ENCODE measurements around the gene TOR1B. TPM values are rescaled to one million over a fixed set of nuclear protein-coding genes. Genes with fewer than 3 reads are reported as not detected.
"Not testable (repeated sequence)": the region's sequence is repeated elsewhere in the genome, so short reads cannot be mapped to it uniquely, and the experiment has no call there.

Gene TOR1B, protein sequence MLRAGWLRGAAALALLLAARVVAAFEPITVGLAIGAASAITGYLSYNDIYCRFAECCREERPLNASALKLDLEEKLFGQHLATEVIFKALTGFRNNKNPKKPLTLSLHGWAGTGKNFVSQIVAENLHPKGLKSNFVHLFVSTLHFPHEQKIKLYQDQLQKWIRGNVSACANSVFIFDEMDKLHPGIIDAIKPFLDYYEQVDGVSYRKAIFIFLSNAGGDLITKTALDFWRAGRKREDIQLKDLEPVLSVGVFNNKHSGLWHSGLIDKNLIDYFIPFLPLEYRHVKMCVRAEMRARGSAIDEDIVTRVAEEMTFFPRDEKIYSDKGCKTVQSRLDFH
- total RNA-seq (2014; rRNA removed; shearing (Covaris generic)) = 17.9 and 18.2 TPM in 2 replicates

DNA sequence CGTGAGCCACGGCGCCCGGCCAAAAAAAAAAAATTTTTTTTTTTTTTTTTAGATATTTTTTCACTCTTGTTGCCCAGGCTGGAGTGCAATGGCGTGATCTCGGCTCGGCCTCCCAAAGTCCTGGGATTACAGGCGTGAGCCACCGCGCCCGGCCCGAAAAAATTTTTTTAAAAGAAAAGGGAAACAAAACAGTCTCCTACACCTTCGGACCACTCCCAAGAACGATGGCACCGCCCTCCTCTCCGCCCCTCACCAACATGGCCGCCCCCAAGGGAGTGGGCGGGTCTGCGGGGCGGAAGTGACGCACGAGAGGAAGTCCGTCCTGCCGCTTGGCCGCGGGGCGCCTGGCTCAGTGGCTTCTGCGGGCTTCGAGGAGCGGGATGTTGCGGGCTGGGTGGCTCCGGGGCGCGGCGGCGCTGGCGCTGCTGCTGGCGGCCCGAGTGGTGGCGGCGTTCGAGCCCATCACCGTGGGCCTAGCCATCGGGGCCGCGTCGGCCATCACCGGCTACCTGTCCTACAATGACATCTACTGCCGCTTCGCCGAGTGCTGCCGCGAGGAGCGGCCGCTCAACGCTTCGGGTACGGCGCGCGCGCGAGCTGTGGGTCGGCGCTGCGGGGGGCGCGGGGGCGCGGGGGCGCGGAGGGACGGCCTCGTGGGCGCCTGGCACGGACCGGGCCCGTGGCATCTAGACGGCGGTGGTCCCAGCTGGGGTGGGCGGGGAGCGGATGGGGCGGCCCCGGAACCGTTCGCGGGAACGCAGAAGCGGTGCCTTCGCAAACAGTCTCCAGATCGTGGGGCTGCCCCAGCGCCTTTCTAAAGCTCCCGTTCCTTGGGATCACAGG is at the start of gene TOR1B:
Gene TOR1B, plus strand, starts transcription at position 352 of the 843 bp plus-strand sequence. Its CDS starts 29 bp downstream, at position 381.
- Histone ChIP-seq H3K36me3 (replicated peaks; ENCODE audit: control insufficient read depth, insufficient read depth, low read length) (peaks cover 3% of the 10 kb centered on the region; the same call in 1 of the 2 replicates), H3K4me3 (ENCODE audit: insufficient read depth, low read depth, low read length) (peak within 1 kb of the TSS; percentile 90), H3K27me3 (ENCODE audit: control insufficient read depth, insufficient read depth, low read length) (0 out of 2 replicates have a peak, but pooled peaks cover 2% of the 10 kb centered on the region)
- peak; percentile 96 for DNase-seq

- no peaks in the 10 kb centered on the region for H3K27me3 ChIP-seq (ENCODE audit: control insufficient read depth, insufficient read depth, low read length)
- no peaks in the 10 kb centered on the region for H3K36me3 ChIP-seq (replicated peaks; ENCODE audit: control insufficient read depth, insufficient read depth, low read length)
- DNase-seq = no peak
- H3K4me3 ChIP-seq (ENCODE audit: insufficient read depth, low read depth, low read length) = no peak overlapping the region
Measured at GRCh38 chr9:129755151-129755550, 47.8 kb upstream of the TOR1B start.

DNA sequence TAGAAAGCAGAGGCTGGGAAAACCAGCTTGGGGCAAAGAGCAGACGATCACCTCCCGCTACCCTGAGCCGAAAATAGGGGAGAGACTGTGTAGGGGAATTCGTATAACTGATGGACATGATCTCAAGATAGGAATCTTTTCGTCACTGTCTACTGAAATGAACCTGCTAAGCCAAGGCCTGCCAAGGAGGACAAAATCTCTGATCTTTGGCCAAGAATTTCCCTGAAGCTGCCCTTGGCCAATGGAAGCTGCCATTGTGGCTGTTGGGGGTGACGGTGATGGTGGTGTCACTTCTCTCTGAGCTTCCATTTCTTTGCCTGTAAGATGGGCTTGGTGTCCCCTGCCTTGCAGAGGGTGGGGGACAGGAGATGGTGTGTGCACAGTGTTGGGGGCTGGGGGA is 46.8 kb upstream of the TOR1B start:
- Histone ChIP-seq H3K4me3 (ENCODE audit: insufficient read depth, low read depth, low read length) (no peak overlapping the region), H3K27me3 (ENCODE audit: control insufficient read depth, insufficient read depth, low read length) (no peaks in the 10 kb centered on the region), H3K36me3 (replicated peaks; ENCODE audit: control insufficient read depth, insufficient read depth, low read length) (no peaks in the 10 kb centered on the region)
- DNase-seq = no peak

- no peaks in the 10 kb centered on the region for H3K27me3 ChIP-seq (ENCODE audit: control insufficient read depth, insufficient read depth, low read length)
- no peak for DNase-seq
Measured at GRCh38 chr9:129757045-129757444, 45.9 kb upstream of the TOR1B start.

DNA sequence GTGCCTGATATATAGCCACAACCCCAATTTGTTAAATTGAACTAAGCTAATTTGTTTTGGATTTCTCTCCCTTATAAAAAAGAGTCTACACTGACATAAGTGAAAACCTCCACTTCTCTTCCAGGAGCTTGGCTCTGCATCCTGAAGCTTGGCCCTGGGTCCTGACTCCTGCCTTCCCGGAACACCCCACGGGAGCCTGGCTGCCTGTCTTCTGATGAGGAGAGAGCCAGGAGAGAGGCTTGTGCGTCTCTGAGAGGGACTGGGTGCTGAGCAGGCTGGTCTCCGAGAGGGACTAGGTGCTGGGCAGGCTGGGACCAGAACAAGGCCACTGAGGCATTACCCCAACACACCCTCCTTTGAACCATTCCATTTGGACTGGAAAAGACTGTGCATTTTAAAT is 43.7 kb upstream of the TOR1B start:
- no peak for DNase-seq
- H3K36me3 ChIP-seq (replicated peaks; ENCODE audit: control insufficient read depth, insufficient read depth, low read length) = no peaks in the 10 kb centered on the region
- no peaks in the 10 kb centered on the region for H3K27me3 ChIP-seq (ENCODE audit: control insufficient read depth, insufficient read depth, low read length)
- H3K4me3 ChIP-seq (ENCODE audit: insufficient read depth, low read depth, low read length) = no peak overlapping the region

More at GRCh38 chr9:129757045-129757444, 45.9 kb upstream of the TOR1B start:
- no peaks in the 10 kb centered on the region for H3K36me3 ChIP-seq (replicated peaks; ENCODE audit: control insufficient read depth, insufficient read depth, low read length)
- no peak overlapping the region for H3K4me3 ChIP-seq (ENCODE audit: insufficient read depth, low read depth, low read length)

DNA sequence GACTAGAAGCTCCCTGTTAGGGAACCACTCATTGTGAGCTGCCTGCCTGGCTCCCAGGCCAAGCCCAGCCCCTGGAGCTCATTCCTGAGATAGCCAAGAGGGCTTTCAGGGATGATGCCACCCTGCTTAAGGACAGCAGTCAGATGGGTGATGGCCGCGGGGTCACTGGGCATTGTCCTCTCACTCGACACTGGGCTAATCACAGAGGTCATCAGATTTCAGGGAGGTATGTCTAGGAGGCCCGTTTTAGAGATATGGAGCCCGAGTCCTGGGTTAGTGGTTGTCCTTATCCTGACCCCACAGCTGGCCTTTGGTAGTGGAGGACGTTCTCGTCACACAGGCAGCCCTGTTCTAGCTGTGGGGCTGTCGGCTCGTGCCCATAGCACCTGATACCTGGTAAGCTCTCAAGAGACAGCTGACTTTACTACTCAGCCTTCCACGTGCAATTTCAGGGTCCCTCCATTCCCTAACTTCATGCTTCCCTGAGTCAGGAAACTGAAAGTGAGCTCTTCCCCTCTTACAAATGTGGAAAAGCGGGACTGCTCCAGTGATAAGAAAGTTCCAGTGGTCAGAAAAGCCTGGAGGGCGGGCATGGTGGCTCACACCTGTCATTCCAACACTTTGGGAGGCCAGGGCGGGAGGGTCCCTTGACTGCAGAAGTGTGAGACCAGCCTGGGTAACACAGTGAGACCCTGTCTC is 43.0 kb upstream of the TOR1B start:
- no peak for DNase-seq
- H3K36me3 ChIP-seq (replicated peaks; ENCODE audit: control insufficient read depth, insufficient read depth, low read length) = no peaks in the 10 kb centered on the region
- no peaks in the 10 kb centered on the region for H3K27me3 ChIP-seq (ENCODE audit: control insufficient read depth, insufficient read depth, low read length)
- H3K4me3 ChIP-seq (ENCODE audit: insufficient read depth, low read depth, low read length) = no peak overlapping the region

DNA sequence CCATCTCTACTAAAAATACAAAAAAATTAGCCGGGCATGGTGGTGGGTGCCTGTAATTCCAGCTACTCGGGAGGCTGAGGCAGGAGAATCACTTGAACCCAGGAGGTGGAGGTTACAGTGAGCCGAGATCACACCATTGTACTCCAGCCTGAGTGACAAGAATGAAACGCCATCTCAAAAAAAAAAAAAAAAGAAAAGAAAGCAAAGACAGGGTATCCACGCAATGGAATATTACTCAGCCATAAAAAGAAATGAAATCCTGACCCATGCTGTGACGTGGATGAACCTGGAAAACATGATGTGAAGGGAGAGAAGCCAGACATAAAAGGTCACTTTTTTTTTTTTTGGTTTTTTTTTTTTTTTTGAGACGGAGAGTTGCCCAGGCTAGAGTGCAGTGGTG is 42.2 kb upstream of the TOR1B start:
- not testable (repeated sequence) for H3K27me3 ChIP-seq (ENCODE audit: control insufficient read depth, insufficient read depth, low read length); H3K36me3 ChIP-seq (replicated peaks; ENCODE audit: control insufficient read depth, insufficient read depth, low read length); H3K4me3 ChIP-seq (ENCODE audit: insufficient read depth, low read depth, low read length); DNase-seq

- DNase-seq = no peak
- Histone ChIP-seq H3K36me3 (replicated peaks; ENCODE audit: control insufficient read depth, insufficient read depth, low read length) (no peaks in the 10 kb centered on the region), H3K27me3 (ENCODE audit: control insufficient read depth, insufficient read depth, low read length) (no peaks in the 10 kb centered on the region), H3K4me3 (ENCODE audit: insufficient read depth, low read depth, low read length) (no peak overlapping the region)
Measured at GRCh38 chr9:129761293-129761900, 41.6 kb upstream of the TOR1B start.

DNA sequence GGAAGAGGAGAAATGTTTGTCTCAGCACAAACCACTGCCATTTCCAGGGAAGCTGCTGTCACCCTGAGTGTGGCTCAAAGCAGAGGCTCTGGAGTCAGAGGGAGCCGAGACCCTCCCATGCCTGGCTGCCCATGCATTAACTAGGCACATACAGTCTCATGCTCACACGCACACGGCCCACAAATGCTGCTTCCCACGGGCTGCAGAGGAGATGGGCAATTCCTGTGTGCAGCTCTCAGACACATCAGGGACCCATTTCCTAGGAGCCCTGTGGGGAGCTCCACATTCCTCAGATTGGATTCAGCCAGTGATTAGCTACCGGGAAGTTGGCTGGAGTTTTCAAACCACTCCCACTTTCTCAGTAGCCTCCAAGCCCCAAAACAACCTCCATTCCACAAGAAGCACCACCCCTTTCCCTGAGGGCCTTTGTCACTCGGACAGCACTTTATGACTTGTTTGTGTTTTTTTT is 41.0 kb upstream of the TOR1B start:
- Histone ChIP-seq H3K4me3 (ENCODE audit: insufficient read depth, low read depth, low read length) (no peak overlapping the region), H3K36me3 (replicated peaks; ENCODE audit: control insufficient read depth, insufficient read depth, low read length) (no peaks in the 10 kb centered on the region), H3K27me3 (ENCODE audit: control insufficient read depth, insufficient read depth, low read length) (no peaks in the 10 kb centered on the region)
- DNase-seq = peak; percentile 50

DNA sequence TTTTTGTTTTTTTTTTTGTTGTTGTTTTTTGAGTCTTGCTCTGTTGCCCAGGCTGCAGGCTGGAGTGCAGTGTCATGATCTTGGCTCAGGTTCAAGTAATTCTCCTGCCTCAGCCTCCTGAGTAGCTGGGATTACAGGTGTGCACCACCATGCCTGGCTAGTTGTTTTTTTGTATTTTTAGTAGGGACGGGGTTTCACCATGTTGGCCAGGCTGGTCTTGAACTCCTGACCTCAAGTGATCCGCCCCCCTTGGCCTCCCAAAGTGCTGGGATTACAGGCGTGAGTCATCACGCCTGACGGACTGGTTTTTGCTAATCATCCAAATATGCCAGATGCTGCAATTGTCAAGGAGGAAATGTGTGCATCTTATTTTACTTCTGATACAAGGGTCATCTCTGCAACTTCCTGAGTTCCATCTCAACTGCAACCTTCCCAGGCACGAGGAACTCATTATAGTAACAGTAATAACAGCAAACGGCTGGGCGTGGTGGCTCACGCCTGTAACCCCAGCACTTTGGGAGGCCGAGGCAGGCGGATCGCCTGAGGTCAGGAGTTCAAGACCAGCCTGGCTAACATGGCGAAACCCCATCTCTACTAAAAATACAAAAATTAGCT is 40.5 kb upstream of the TOR1B start:
- not testable (repeated sequence) for H3K27me3 ChIP-seq (ENCODE audit: control insufficient read depth, insufficient read depth, low read length); DNase-seq; H3K36me3 ChIP-seq (replicated peaks; ENCODE audit: control insufficient read depth, insufficient read depth, low read length)

GRCh38 chr9:129762985-129763926 is 39.7 kb upstream of the TOR1B start:
- no peaks in the 10 kb centered on the region for H3K36me3 ChIP-seq (replicated peaks; ENCODE audit: control insufficient read depth, insufficient read depth, low read length)
- no peak overlapping the region for H3K4me3 ChIP-seq (ENCODE audit: insufficient read depth, low read depth, low read length)
- H3K27me3 ChIP-seq (ENCODE audit: control insufficient read depth, insufficient read depth, low read length) = no peaks in the 10 kb centered on the region
- peak; percentile 10 for DNase-seq

More for the DNA sequence above, 40.5 kb upstream of the TOR1B start:
- not testable (repeated sequence) for H3K4me3 ChIP-seq (ENCODE audit: insufficient read depth, low read depth, low read length)

- no peak for DNase-seq
- Histone ChIP-seq H3K36me3 (replicated peaks; ENCODE audit: control insufficient read depth, insufficient read depth, low read length) (no peaks in the 10 kb centered on the region), H3K27me3 (ENCODE audit: control insufficient read depth, insufficient read depth, low read length) (no peaks in the 10 kb centered on the region), H3K4me3 (ENCODE audit: insufficient read depth, low read depth, low read length) (no peak overlapping the region)
Measured at GRCh38 chr9:129765764-129766317, 37.1 kb upstream of the TOR1B start.

- DNase-seq = no peak
- H3K27me3 ChIP-seq (ENCODE audit: control insufficient read depth, insufficient read depth, low read length) = no peaks in the 10 kb centered on the region
- H3K36me3 ChIP-seq (replicated peaks; ENCODE audit: control insufficient read depth, insufficient read depth, low read length) = no peaks in the 10 kb centered on the region
- no peak overlapping the region for H3K4me3 ChIP-seq (ENCODE audit: insufficient read depth, low read depth, low read length)
Measured at GRCh38 chr9:129768486-129768885, 34.5 kb upstream of the TOR1B start.

Measured in H7 (cell line).